GM12892 (cell line): ENCODE results near the gene PPP1CC.
A peak's percentile ranks its signal among the peaks of the same experiment; 100 is the strongest.

ENCODE experiments used
- DNase-seq: peaks from one replicate; pipeline ENCODE4 v3.0.0; 2011; ENCODE audit not compliant: insufficient read length
- FAIRE-seq: peaks from 2 replicates; lab custom pipeline; 2011; peaks lifted over from hg19 to GRCh38; lab: Jason Lieb, UNC
- POLR2A ChIP-seq: IDR thresholded peaks from 2 replicates; pipeline ENCODE4 v1.6.1; 2011; ENCODE audit warnings: low read depth, low read length, control low read depth
- POLR2AphosphoS5 ChIP-seq: IDR thresholded peaks from 2 replicates; pipeline ENCODE4 v1.6.1; 2011; ENCODE audit warnings: low read depth, low read length, control low read depth
- TAF1 ChIP-seq: IDR thresholded peaks from 2 replicates; pipeline ENCODE4 v1.6.1; 2011; ENCODE audit warnings: low read depth, mild to moderate bottlenecking, control low read depth, low read length, borderline replicate concordance

PPP1CC gene

DNA sequence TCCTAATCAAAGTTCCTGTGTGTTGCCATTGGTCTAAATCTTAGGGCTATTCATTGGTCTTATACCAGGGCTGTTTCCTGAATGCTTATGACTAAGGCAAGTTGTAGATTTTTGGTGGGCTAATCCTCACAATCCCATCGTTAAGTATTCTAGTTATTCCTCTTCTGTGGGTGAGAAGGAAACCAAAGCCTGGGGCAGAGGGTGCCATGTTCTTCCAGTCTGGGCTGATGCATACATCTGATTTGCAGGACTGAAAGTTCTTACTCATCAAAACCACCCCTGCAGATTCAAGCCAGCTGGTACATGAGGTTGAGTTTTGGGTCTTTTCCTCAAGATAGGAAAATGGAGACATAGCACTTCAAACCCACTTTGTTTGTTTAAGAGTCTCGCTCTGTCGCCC is 25.7 kb downstream of the PPP1CC start:
- TF ChIP-seq POLR2AphosphoS5 (no peak; the same call in 1 of the 2 replicates), TAF1 (no peak), POLR2A (no peak)
- DNase-seq = no peak
- FAIRE-seq = no peak

DNA sequence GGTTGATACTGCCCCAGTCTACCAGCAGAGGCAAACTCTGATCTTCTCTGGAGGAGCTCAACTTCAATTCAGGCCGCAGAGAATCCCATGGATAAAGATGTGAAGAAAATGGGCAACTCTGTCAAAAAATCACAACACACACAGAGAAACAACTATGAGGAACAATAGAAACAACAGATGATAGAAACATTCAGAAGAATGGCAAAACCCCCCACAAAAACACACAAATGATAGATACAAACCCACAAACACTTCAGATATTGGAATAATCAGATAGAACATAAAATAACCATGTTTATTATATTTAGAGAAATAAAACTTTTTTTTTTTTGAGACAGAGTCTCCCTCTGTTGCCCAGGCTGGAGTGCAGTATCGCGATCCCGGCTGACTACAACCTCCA is 33.8 kb downstream of the PPP1CC start:
- FAIRE-seq (no peak), DNase-seq (no peak)
- no peak for TF ChIP-seq POLR2A

DNA sequence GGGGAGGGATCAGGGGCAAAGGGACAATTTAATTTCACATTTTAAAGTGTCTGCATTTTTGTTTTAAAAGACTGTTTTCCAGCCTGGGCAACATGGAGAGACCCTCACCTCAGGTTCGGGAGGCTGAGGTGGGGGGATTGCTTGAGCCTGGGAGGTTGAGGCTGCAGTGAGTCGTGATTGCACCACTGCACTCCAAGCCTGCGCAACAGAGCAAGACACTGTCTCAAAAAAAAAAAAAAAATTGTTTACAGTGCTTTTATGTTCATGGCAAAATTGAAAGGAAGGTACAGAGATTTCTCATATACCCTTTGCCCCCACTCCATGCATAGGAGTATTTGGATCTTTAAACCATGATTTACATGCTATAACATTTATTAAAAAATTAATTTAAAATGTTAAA is 37.4 kb downstream of the PPP1CC start:
- DNase-seq = no peak
- no peak for FAIRE-seq

DNA sequence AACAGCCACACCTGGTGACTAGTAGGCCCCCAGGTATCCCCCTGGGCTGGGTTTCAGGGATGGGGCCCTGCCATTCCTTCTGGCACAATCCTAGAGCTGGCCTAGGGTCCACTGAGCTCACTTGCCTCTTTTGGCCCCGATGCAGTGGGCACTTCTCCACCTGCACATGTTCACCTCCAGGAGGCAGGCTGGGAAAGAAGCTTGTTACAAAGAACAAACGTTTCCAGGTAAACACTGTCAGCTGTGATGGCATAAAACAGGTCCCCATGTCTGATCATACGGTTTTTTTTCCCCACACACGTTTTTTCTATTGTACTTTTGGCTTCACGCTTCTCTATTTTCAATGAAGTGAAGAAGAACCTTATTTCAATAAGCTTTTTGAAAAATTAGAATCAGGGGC is 37.9 kb downstream of the PPP1CC start:
- TF ChIP-seq POLR2A = no peak
- no peak for TF ChIP-seq POLR2AphosphoS5
- TF ChIP-seq TAF1 = no peak
- DNase-seq = no peak
- FAIRE-seq = no peak

More for the DNA sequence above, 37.4 kb downstream of the PPP1CC start:
- TF ChIP-seq TAF1 (no peak), POLR2A (no peak), POLR2AphosphoS5 (no peak)

DNA sequence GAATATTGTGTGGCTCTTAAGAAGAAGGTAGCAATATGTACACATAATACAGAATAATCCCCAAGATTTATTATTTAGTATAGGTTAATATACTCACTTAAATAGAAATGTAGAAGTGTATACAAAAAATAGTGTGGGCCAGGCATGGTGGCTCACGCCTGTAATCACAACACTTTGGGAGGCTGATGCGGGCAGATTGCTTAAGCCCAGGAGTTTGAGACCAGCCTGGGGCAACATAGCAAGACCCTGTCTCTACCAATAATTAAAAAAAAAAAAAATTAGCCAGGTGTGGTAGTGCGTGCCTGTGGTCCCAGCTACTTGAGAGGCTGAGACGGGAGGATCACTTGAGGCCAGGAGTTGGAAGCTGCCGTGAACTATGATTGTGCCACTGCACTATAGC is 38.5 kb downstream of the PPP1CC start:
- TF ChIP-seq POLR2A = no peak
- no peak for TF ChIP-seq POLR2AphosphoS5
- TF ChIP-seq TAF1 = no peak
- no peak for DNase-seq

DNA sequence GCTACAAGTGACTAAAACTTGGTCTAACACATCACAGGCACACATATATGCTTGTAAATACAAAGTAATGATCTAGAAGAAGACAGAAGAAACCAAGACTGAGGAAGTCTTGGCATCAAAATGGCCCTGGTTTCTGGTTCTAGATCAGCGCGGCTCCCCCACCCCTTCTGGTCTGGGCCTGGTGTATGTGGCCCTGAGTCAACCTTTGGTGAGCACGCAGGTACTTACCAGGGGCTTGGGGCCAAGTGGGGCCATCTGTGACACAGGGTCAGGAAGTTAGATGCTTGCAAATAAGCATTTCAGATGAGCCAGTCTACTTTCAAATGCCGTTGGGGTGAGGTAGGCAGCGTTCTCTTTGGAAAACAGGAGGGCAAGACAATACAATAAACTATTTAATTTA is 40.6 kb downstream of the PPP1CC start:
- DNase-seq (no peak), FAIRE-seq (no peak)
- no peak for TF ChIP-seq TAF1
- TF ChIP-seq POLR2AphosphoS5 = no peak
- no peak for TF ChIP-seq POLR2A

More for the DNA sequence above, 38.5 kb downstream of the PPP1CC start:
- FAIRE-seq = no peak

DNA sequence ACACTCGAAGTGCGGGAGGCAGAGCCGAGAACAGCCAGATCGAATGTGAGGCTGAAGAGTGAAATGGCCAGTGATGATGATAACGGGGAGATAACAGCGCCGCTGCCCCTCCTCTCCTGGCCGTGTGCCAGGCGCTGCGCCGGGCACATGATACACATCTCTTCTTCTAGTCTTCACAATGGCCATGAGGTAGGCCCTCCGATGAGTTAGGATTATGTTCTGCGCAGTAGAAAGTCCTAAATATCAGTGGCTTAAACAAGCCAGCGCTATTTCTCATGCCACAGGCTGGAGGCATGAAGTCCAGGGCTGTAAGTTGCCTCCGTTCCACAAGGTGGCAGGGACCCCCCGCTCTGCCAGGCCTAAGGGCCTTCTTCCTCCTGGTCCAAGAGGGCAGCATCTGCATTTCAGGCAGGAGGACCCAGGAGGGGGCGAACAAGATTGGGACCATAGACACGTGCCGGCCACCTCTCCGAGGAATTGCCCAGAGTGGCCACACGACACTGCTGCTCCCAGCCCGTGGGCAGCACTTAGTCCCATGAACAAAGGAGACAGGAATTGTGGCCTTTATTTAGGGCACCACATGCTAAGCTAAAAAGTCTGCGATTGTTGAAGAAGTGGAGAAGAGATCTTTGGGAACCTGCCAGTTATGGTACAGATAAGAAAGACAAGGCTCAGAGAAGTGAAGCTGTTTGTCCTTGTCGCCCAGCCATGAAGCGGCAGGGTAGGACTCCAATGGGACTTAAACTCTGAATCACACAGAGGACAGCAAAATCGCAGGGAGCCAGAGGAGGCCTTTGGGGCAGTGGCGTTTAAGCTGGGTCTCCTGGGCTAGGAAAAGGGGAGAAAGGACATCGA is 42.9 kb downstream of the PPP1CC start:
- TF ChIP-seq POLR2AphosphoS5 (no peak), POLR2A (no peak), TAF1 (no peak)
- FAIRE-seq (no peak), DNase-seq (no peak)

DNA sequence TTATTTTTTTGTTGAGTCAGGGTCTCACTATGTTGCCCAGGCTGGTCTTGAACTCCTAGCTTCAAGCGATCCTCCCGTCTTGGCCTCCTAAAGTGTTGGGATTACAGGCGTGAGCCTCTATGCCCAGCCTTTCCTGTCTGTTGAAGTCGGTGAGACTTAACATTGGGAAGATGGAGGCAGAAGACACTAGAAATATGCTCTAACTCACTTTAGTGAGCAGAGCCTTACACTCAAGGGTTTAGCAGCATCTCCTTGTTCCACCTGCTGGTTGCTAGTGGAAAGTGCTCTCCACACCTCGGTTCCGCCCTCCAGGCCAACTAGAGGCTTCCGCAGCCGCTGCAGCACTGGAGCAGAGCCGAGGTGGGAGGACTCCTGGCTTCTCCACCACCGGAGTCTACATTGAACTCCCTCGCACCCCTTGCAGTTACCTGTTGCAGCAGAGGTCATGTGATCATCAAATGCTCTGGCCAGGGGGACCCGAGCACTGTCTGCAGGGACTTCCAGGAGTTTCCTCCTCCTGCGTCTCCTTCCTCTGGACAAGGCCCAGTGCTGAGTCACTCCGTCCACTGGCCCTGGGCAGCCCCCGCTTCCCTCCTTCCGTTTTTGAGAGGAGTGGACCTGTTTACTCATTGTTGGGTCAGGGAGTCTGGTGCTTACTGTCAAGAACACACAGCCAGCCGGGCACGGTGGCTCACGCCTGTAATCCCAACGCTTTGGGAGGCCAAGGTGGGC is 44.4 kb downstream of the PPP1CC start:
- peak; percentile 66 for DNase-seq
- peak; percentile 97 for FAIRE-seq

DNA sequence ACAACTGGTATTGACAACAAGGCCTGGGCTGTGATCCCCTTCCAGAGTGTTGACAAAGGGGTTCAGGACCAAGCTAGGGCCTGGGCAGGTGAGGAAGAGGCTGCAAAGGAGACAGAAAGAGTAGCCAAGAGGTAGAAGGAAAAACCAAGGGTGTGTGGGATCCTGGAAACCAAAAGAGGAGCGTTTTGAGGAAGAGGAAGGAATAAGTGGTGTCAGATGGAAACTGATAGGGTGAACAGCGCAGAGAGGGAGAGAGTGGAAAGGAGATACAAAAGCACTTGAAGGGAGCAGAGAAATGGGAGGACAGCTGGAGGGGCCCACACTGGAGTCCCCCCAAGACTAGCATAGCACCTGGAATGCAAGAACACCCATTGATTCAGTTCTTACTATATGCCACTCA is 45.5 kb downstream of the PPP1CC start:
- DNase-seq (no peak), FAIRE-seq (no peak)
- no peak for TF ChIP-seq POLR2AphosphoS5

More for the DNA sequence above, 44.4 kb downstream of the PPP1CC start:
- TF ChIP-seq TAF1 (no peak), POLR2AphosphoS5 (no peak), POLR2A (no peak)

DNA sequence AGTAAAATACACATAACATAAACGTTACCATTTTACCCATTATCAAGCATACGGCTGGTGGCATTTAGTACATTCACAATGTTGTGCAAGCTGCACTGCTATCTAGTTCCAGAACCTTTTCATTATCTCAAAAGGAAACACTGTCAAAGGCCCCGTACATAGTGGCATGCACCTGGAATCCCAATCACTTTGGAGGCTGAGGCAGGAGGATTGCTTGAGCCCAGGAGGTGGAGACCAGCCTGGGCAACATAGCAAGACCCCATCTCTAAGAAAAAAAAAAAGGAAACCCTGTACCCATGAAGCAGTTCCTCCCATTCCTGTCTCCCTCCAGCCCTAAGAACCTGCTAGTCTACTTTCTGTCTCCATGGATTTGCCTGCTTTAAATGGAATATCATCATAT is 46.4 kb downstream of the PPP1CC start:
- FAIRE-seq (no peak), DNase-seq (no peak)
- TF ChIP-seq POLR2A (no peak), TAF1 (no peak), POLR2AphosphoS5 (no peak)

DNA sequence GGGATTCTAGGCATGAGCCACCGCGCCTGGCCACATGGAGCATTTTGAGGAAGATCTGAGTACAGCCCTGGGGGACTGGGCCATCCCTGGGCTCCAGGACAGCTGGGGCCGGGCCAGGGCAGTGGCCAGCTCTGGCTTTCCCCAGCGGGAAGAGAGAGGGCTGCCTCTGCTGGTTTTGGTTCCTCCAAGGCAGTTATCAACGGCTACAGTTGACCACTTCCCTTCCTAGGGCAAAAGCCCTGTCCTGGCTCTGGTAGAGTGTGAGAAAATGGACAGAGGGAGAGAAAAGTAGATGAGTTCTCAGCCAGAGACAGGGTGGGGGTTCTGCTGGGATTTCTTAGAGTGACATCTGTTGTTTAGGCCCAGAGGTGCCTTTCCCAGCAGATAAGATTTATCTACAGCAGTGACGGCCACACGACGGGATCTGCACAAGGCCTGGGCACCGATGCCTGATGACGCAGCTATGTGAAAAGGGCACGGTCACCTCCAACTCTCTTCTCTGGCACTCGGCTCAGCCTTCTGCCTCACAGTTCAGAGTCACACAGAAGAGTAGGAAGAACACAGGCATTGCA is 48.3 kb downstream of the PPP1CC start:
- FAIRE-seq (no peak), DNase-seq (no peak)
- TF ChIP-seq POLR2A (no peak), POLR2AphosphoS5 (no peak), TAF1 (no peak)
